Measurements from ENCODE around the gene RAB27A. TPM values are rescaled to one million over a fixed set of nuclear protein-coding genes. Genes with fewer than 3 reads are reported as not detected.

RAB27A gene
- total RNA-seq, 6 donors from 2014 or later = 24.1 to 97.8 (median 62.5) TPM

GRCh38 chr15:55226127-55226526 is 63.5 kb downstream of the RAB27A start:
- no peaks in the 10 kb centered on the region for H3K27me3 ChIP-seq
- no peak overlapping the region for H3K4me3 ChIP-seq
- H3K36me3 ChIP-seq = peaks cover 0 to 46% (median 6%) of the 10 kb centered on the region in 4 donors
- DNase-seq (no peak), ATAC-seq (ENCODE audit: low FRiP score in 2 of 2) (no peak)
- no peak overlapping the region for H3K27ac ChIP-seq
- no peaks in the 10 kb centered on the region for H3K9me3 ChIP-seq
- WGBS, 2 donors = 85 to 91% methylated on average over 2 of the region's 2 CpGs
- peaks cover 18 to 38% (median 23%) of the 10 kb centered on the region in 4 donors for H3K4me1 ChIP-seq
- TF ChIP-seq POLR2A (IDR thresholded peaks at IDR 0.05) (no peak), EP300 (IDR thresholded peaks at IDR 0.05) (no peak), POLR2AphosphoS5 (IDR thresholded peaks at IDR 0.05) (no peak), CTCF (IDR thresholded peaks at IDR 0.05) (no peak)

GRCh38 chr15:55224892-55225291 is 64.7 kb downstream of the RAB27A start:
- no peak for ATAC-seq (ENCODE audit: low FRiP score in 2 of 2)
- Histone ChIP-seq H3K36me3 (peaks cover 0 to 40% (median 6%) of the 10 kb centered on the region in 4 donors), H3K4me3 (no peak overlapping the region), H3K27ac (peak overlapping the region; percentile 35 to 49 (median 42)), H3K27me3 (no peaks in the 10 kb centered on the region), H3K9me3 (no peaks in the 10 kb centered on the region), H3K4me1 (peaks cover 24 to 43% (median 32%) of the 10 kb centered on the region in 4 donors)
- TF ChIP-seq POLR2A (IDR thresholded peaks at IDR 0.05) (no peak), EP300 (IDR thresholded peaks at IDR 0.05) (no peak), CTCF (IDR thresholded peaks at IDR 0.05) (no peak), POLR2AphosphoS5 (IDR thresholded peaks at IDR 0.05) (no peak)
- DNase-seq = peak in 1 of 2 donors; percentile 42

GRCh38 chr15:55222588-55222987 is 67.0 kb downstream of the RAB27A start:
- H3K9me3 ChIP-seq = no peaks in the 10 kb centered on the region
- peaks cover 33 to 55% (median 43%) of the 10 kb centered on the region in 4 donors for H3K4me1 ChIP-seq
- DNase-seq (no peak), ATAC-seq (ENCODE audit: low FRiP score in 2 of 2) (no peak)
- TF ChIP-seq POLR2AphosphoS5 (IDR thresholded peaks at IDR 0.05) (no peak), CTCF (IDR thresholded peaks at IDR 0.05) (no peak), POLR2A (IDR thresholded peaks at IDR 0.05) (no peak), EP300 (IDR thresholded peaks at IDR 0.05) (no peak)
- H3K4me3 ChIP-seq = no peak overlapping the region
- peak overlapping the region; percentile 81 to 92 (median 84) for H3K27ac ChIP-seq
- H3K27me3 ChIP-seq = no peaks in the 10 kb centered on the region
- H3K36me3 ChIP-seq = peaks cover 0 to 23% (median 2%) of the 10 kb centered on the region in 4 donors

GRCh38 chr15:55221090-55222011 is 68.3 kb downstream of the RAB27A start:
- Histone ChIP-seq H3K27ac (peak overlapping the region; percentile 81 to 92 (median 84)), H3K9me3 (no peaks in the 10 kb centered on the region), H3K27me3 (no peaks in the 10 kb centered on the region), H3K4me3 (no peak overlapping the region), H3K36me3 (peaks cover 0 to 23% (median 2%) of the 10 kb centered on the region in 4 donors), H3K4me1 (peaks cover 33 to 59% (median 43%) of the 10 kb centered on the region in 4 donors)
- 36 to 52% methylated on average over 6 of the region's 6 CpGs for WGBS, 2 donors
- peak; percentile 90 to 92 for ATAC-seq (ENCODE audit: low FRiP score in 2 of 2)
- peak in 1 of 2 donors; percentile 74 for DNase-seq
- TF ChIP-seq POLR2AphosphoS5 (IDR thresholded peaks at IDR 0.05) = peak; percentile 71 to 98
- peak in 3 of 4 donors; percentile 83 to 97 (median 85) for TF ChIP-seq EP300 (IDR thresholded peaks at IDR 0.05)
- no peak for TF ChIP-seq POLR2A (IDR thresholded peaks at IDR 0.05)

GRCh38 chr15:55220606-55221005 is 69.0 kb downstream of the RAB27A start:
- TF ChIP-seq POLR2AphosphoS5 (IDR thresholded peaks at IDR 0.05) (no peak), EP300 (IDR thresholded peaks at IDR 0.05) (no peak), POLR2A (IDR thresholded peaks at IDR 0.05) (no peak), CTCF (IDR thresholded peaks at IDR 0.05) (no peak)
- Histone ChIP-seq H3K4me1 (peaks cover 33 to 59% (median 43%) of the 10 kb centered on the region in 4 donors), H3K36me3 (peaks cover 0 to 23% (median 2%) of the 10 kb centered on the region in 4 donors), H3K4me3 (no peak overlapping the region), H3K9me3 (no peaks in the 10 kb centered on the region), H3K27ac (peak overlapping the region; percentile 81 to 92 (median 84)), H3K27me3 (no peaks in the 10 kb centered on the region)
- ATAC-seq (ENCODE audit: low FRiP score in 2 of 2) (no peak), DNase-seq (no peak)

Data from upper lobe of left lung (tissue), 6 donors.